Measurements from ENCODE around the gene PRICKLE3.

Gene PRICKLE3

DNA sequence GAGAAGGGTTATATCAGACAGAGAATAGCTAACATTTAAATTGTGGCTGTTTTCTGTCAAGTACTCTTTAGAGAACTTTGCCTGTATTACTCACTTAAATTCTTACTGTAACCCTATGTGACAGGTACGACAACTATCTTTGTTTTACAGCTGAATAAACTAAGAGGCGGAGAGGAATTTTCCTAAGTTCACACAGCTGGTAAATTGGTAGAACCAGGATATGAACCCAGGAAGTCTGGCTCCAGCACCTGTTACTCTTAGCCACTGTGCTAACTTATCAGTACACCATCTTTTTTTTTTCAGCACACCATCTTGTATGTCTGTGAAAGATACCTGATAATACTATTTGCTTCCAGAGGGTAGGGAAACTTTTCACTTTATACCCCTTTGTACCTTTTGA, 15.8 kb upstream of the PRICKLE3 start:
- H3K9me2 ChIP-seq (replicated peaks; ENCODE audit: low read depth, low read length), result no peaks in the 10 kb centered on the region
- no peak overlapping the region for H3K4me2 ChIP-seq (ENCODE audit: low read depth, low read length, poor library complexity, severe bottlenecking)
- H3K9ac ChIP-seq (ENCODE audit: low read depth, low read length, poor library complexity, severe bottlenecking), result no peak overlapping the region
- TF ChIP-seq, protein P1, sequence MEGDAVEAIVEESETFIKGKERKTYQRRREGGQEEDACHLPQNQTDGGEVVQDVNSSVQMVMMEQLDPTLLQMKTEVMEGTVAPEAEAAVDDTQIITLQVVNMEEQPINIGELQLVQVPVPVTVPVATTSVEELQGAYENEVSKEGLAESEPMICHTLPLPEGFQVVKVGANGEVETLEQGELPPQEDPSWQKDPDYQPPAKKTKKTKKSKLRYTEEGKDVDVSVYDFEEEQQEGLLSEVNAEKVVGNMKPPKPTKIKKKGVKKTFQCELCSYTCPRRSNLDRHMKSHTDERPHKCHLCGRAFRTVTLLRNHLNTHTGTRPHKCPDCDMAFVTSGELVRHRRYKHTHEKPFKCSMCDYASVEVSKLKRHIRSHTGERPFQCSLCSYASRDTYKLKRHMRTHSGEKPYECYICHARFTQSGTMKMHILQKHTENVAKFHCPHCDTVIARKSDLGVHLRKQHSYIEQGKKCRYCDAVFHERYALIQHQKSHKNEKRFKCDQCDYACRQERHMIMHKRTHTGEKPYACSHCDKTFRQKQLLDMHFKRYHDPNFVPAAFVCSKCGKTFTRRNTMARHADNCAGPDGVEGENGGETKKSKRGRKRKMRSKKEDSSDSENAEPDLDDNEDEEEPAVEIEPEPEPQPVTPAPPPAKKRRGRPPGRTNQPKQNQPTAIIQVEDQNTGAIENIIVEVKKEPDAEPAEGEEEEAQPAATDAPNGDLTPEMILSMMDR (conservative IDR thresholded peaks at IDR 0.05; ENCODE audit: low read length), result no peak
- H3K79me2 ChIP-seq (ENCODE audit: insufficient read depth, low read length), result no peaks in the 10 kb centered on the region
- no peaks in the 10 kb centered on the region for H3K4me1 ChIP-seq (ENCODE audit: insufficient read depth, low read length, poor library complexity, severe bottlenecking)
- no peaks in the 10 kb centered on the region for H3F3A ChIP-seq (ENCODE audit: low read depth)
- H2AFZ ChIP-seq (ENCODE audit: low read length), result no peak overlapping the region
- H3K9me3 ChIP-seq (ENCODE audit: insufficient read depth, low read depth, low read length), result no peaks in the 10 kb centered on the region
- H3K4me3 ChIP-seq (ENCODE audit: low read length, poor library complexity, severe bottlenecking), result no peak overlapping the region
- H3K27me3 ChIP-seq (ENCODE audit: insufficient read depth, low read length, poor library complexity, severe bottlenecking), result peaks cover 18% of the 10 kb centered on the region
- no peaks in the 10 kb centered on the region for H4K20me1 ChIP-seq (ENCODE audit: insufficient read depth, low read length, poor library complexity, severe bottlenecking)
- no peaks in the 10 kb centered on the region for H3K36me3 ChIP-seq (ENCODE audit: insufficient read depth, low read length)

DNA sequence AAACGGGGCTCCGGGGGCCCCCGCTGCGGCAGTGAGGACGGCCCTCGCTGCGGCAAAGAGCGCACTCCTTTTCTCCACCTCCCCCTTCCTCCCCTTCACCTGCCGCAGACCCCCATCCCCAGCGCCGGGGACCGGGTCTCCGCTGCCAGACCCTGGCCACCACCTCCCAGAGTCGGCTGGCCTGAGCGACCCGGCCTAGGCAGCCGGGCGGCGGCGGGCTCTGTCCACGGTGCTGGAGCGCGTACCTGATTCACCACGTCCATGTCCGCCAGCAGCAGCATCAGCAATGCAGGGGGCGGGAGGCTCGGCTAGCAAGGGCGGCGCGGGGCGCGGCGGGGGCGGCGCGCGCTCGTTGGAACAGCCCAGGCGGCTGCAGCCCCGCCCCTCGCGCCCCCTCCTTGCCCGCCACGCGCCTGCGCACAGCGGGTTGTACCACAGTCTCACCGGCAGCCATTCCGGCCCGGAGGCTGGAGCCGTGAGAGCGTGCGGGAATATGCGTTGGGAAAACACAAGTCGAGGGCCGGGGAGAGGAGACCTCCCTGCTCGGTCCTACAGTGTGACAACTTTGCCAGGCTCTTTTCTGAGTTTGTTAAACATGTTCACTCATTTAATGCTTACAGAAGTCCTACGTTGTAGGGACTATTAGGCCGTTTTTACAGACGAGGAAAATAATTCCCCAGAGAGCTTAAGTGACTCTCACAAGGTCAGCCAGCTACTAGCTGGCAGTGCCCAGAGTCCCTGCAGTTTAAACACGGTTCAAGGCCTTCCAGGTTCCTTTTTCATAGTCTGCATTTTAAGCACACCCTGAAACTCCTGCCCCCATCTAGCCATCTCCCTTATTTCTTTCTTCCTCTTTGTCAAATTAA, 14.0 kb upstream of the PRICKLE3 start, which contains the start of gene SYP:
Gene SYP, minus strand, starts transcription at position 288 of the 866 bp plus-strand sequence. Its CDS starts 7 bp downstream, at position 281.
- H3K4me1 ChIP-seq (ENCODE audit: insufficient read depth, low read length, poor library complexity, severe bottlenecking), result no peaks in the 10 kb centered on the region
- no peaks in the 10 kb centered on the region for H4K20me1 ChIP-seq (ENCODE audit: insufficient read depth, low read length, poor library complexity, severe bottlenecking)
- TF ChIP-seq EZH2phosphoT487 (IDR thresholded peaks at IDR 0.05; ENCODE audit: borderline replicate concordance), result no peak
- TF ChIP-seq, protein P1 (conservative IDR thresholded peaks at IDR 0.05; ENCODE audit: low read length), result no peak
- H3K27me3 ChIP-seq (ENCODE audit: insufficient read depth, low read length, poor library complexity, severe bottlenecking), result peaks cover 18% of the 10 kb centered on the region
- H2AFZ ChIP-seq (ENCODE audit: low read length), result peak within 1 kb of the TSS; percentile 81
- no peaks in the 10 kb centered on the region for H3K9me2 ChIP-seq (replicated peaks; ENCODE audit: low read depth, low read length)
- peak within 1 kb of the TSS; percentile 74 for H3K4me3 ChIP-seq (ENCODE audit: low read length, poor library complexity, severe bottlenecking)
- H3K79me2 ChIP-seq (ENCODE audit: insufficient read depth, low read length), result no peaks in the 10 kb centered on the region
- H3K9ac ChIP-seq (ENCODE audit: low read depth, low read length, poor library complexity, severe bottlenecking), result peak within 1 kb of the TSS; percentile 67
- H3K4me2 ChIP-seq (ENCODE audit: low read depth, low read length, poor library complexity, severe bottlenecking), result peak within 1 kb of the TSS; percentile 81
- no peaks in the 10 kb centered on the region for H3K36me3 ChIP-seq (ENCODE audit: insufficient read depth, low read length)
- no peaks in the 10 kb centered on the region for H3F3A ChIP-seq (ENCODE audit: low read depth)
- H3K9me3 ChIP-seq (ENCODE audit: insufficient read depth, low read depth, low read length), result no peaks in the 10 kb centered on the region

DNA sequence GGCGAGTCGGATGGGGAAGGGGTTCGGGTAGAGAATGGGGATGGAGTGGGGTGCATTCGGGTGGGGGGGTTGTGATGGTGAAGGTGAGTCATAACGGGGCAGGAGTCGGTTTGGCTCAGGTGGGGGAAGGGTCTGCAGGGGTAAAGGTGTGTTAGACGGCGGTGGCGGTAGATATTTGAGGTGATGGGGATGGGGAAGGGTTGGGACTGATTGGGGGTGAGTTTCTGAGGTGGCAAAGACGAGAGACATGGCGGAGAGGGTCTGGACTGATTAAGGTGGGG, 13.1 kb upstream of the PRICKLE3 start:
- H3K36me3 ChIP-seq (ENCODE audit: insufficient read depth, low read length), result no peaks in the 10 kb centered on the region
- no peak for TF ChIP-seq EZH2phosphoT487 (IDR thresholded peaks at IDR 0.05; ENCODE audit: borderline replicate concordance)
- TF ChIP-seq, protein P1 (conservative IDR thresholded peaks at IDR 0.05; ENCODE audit: low read length), result no peak
- no peaks in the 10 kb centered on the region for H3K4me1 ChIP-seq (ENCODE audit: insufficient read depth, low read length, poor library complexity, severe bottlenecking)
- H3K9me3 ChIP-seq (ENCODE audit: insufficient read depth, low read depth, low read length), result no peaks in the 10 kb centered on the region
- H3K9me2 ChIP-seq (replicated peaks; ENCODE audit: low read depth, low read length), result no peaks in the 10 kb centered on the region
- H3F3A ChIP-seq (ENCODE audit: low read depth), result no peaks in the 10 kb centered on the region
- no peaks in the 10 kb centered on the region for H4K20me1 ChIP-seq (ENCODE audit: insufficient read depth, low read length, poor library complexity, severe bottlenecking)
- H3K4me3 ChIP-seq (ENCODE audit: low read length, poor library complexity, severe bottlenecking), result no peak overlapping the region
- no peak overlapping the region for H3K9ac ChIP-seq (ENCODE audit: low read depth, low read length, poor library complexity, severe bottlenecking)
- no peaks in the 10 kb centered on the region for H3K79me2 ChIP-seq (ENCODE audit: insufficient read depth, low read length)
- no peak overlapping the region for H2AFZ ChIP-seq (ENCODE audit: low read length)
- H3K4me2 ChIP-seq (ENCODE audit: low read depth, low read length, poor library complexity, severe bottlenecking), result no peak overlapping the region
- peaks cover 13% of the 10 kb centered on the region for H3K27me3 ChIP-seq (ENCODE audit: insufficient read depth, low read length, poor library complexity, severe bottlenecking)
